Measurements from ENCODE around the gene HDHD2.

HDHD2 gene

DNA sequence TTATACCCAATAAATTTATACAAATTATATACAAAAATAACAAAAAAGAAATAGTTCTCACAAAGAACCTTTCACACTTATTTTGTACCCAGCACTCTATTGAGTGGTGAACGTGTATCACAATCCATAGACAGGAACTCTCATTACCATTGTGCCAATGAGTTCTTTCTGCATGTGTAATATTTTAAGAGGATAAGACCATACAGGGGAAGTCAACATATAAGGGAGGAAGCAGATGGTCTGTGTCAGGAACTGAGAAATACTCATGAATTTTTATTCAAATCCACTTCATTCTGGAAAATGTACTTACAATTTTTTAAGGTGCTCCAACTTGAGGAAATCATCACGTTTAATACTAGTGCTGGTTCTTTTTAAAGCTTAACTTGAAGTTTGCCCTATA lies 87.8 kb downstream of the HDHD2 start:
- no peaks in the 10 kb centered on the region for H3K36me3 ChIP-seq (ENCODE audit: insufficient read depth, low read length)
- H3K4me1 ChIP-seq (ENCODE audit: insufficient read depth, low read length) = no peaks in the 10 kb centered on the region
- no peak overlapping the region for H3K27ac ChIP-seq (ENCODE audit: low read depth, low read length)
- no peaks in the 10 kb centered on the region for H3K27me3 ChIP-seq (ENCODE audit: insufficient read depth, low read length)
- H3K4me3 ChIP-seq (ENCODE audit: low read length) = no peak overlapping the region
- H3K9ac ChIP-seq (ENCODE audit: low read depth, low read length) = no peak overlapping the region
- no peaks in the 10 kb centered on the region for H3K9me3 ChIP-seq (ENCODE audit: insufficient read depth, low read depth, low read length)
- 95% methylated on average over 2 of the region's 2 CpGs for WGBS

Measured in HUES64 (cell line).